Measurements from ENCODE around the gene PLXDC2.

PLXDC2 gene

GRCh38 chr10:20232079-20232705 is 416.0 kb downstream of the PLXDC2 start:
- no peak for DNase-seq

- no peak for DNase-seq
These were observed 417.2 kb downstream of the PLXDC2 start for GRCh38 chr10:20233423-20233822.

- no peak for DNase-seq
These were observed 418.3 kb downstream of the PLXDC2 start for GRCh38 chr10:20234579-20234978.

GRCh38 chr10:20237091-20237570 is 420.9 kb downstream of the PLXDC2 start:
- DNase-seq = no peak

GRCh38 chr10:20237586-20237985 is 421.4 kb downstream of the PLXDC2 start:
- no peak for DNase-seq

- no peak for DNase-seq
These were observed 424.4 kb downstream of the PLXDC2 start for GRCh38 chr10:20240643-20241042.

- DNase-seq = no peak
These were observed 431.2 kb downstream of the PLXDC2 start for GRCh38 chr10:20247454-20247853.

GRCh38 chr10:20247891-20248708 is 431.9 kb downstream of the PLXDC2 start:
- DNase-seq = no peak

GRCh38 chr10:20254078-20254477 is 437.8 kb downstream of the PLXDC2 start:
- DNase-seq = no peak

GRCh38 chr10:20254497-20254896 is 438.3 kb downstream of the PLXDC2 start:
- no peak for DNase-seq

- DNase-seq = no peak
These were observed 440.7 kb downstream of the PLXDC2 start for GRCh38 chr10:20256969-20257368.

GRCh38 chr10:20257422-20257821 is 441.2 kb downstream of the PLXDC2 start:
- no peak for DNase-seq

- DNase-seq = no peak
These were observed 448.9 kb downstream of the PLXDC2 start for GRCh38 chr10:20265146-20265545.

GRCh38 chr10:20267734-20268133 is 451.5 kb downstream of the PLXDC2 start:
- no peak for DNase-seq

GRCh38 chr10:20271490-20271889 is 455.3 kb downstream of the PLXDC2 start:
- no peak for DNase-seq

GRCh38 chr10:20272608-20273007 is 456.4 kb downstream of the PLXDC2 start:
- DNase-seq = no peak

GRCh38 chr10:20274571-20274970 is 458.3 kb downstream of the PLXDC2 start:
- no peak for DNase-seq

- DNase-seq = no peak
These were observed 460.1 kb downstream of the PLXDC2 start for GRCh38 chr10:20276127-20276979.

GRCh38 chr10:20277820-20278219 is 461.6 kb downstream of the PLXDC2 start:
- DNase-seq = no peak

- no peak for DNase-seq
These were observed 465.3 kb downstream of the PLXDC2 start for GRCh38 chr10:20281579-20281978.

GRCh38 chr10:20287586-20287985 is 471.4 kb downstream of the PLXDC2 start:
- no peak for DNase-seq

- no peak for DNase-seq
These were observed 471.8 kb downstream of the PLXDC2 start for GRCh38 chr10:20288060-20288459.

GRCh38 chr10:20289070-20289828 is 473.0 kb downstream of the PLXDC2 start:
- no peak for DNase-seq

Data from stimulated activated CD4-positive, alpha-beta T cell treated with anti-CD3 and anti-CD28 coated beads, Interleukin-4, amount 100 ng/mL, for 1 hour (primary cell).